NT2/D1 (cell line): ENCODE data around the gene ZSCAN12.

ENCODE experiments used
- SUZ12 ChIP-seq: IDR thresholded peaks from 2 replicates; pipeline ENCODE4 v1.6.1; 2011; ENCODE audit not compliant: insufficient read length, insufficient read depth; ENCODE audit errors: extremely low read depth
- YY1 ChIP-seq: IDR thresholded peaks from 2 replicates; pipeline ENCODE4 v1.6.1; 2011; ENCODE audit not compliant: insufficient read length, insufficient read depth

DNA sequence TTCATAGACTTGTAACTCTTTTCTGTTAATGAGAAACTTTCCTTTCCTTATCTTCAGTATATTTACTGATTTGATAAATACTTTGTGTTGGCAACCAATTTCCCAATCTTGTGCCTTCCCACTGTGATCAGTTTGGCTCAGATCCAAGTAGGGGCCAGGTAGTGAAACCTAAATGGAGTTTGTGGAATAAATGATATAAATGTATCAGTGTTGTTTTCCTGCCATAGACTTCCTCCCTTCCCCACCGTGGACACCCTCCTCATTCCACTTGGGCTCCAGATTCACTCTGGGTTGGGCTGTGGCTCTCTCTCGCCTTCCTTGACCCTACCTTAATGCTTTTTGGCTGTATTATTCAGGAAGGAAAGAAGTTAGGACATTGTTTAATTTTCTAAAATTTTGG is 48.5 kb downstream of the ZSCAN12 start:
- no peak for TF ChIP-seq SUZ12
- no peak for TF ChIP-seq YY1
